Muscle of leg (tissue), 11 donors: ENCODE data around the gene HID1. TPM values are rescaled to one million over a fixed set of nuclear protein-coding genes. Genes with fewer than 3 reads are reported as not detected.
A peak's percentile ranks its signal among the peaks of the same experiment; 100 is the strongest.
"Not testable (repeated sequence)": the region's sequence is repeated elsewhere in the genome, so short reads cannot be mapped to it uniquely, and the experiment has no call there.

Experiments used
- DNase-seq: peaks from one replicate; pipeline ENCODE4 v3.0.0; 2013
- H3K27ac ChIP-seq: one replicate; pipeline ENCODE4 v1.5.1; 2013; ENCODE audit warnings: mild to moderate bottlenecking, low read length, control low read depth
- H3K27me3 ChIP-seq: one replicate; pipeline ENCODE4 v1.6.1; 2013; ENCODE audit warnings: low read length; ENCODE audit not compliant: control insufficient read depth, insufficient read depth
- H3K36me3 ChIP-seq: one replicate; pipeline ENCODE4 v1.6.1; 2013; ENCODE audit warnings: low read length; ENCODE audit not compliant: control insufficient read depth, insufficient read depth
- H3K4me1 ChIP-seq: one replicate; pipeline ENCODE4 v1.6.1; 2013; ENCODE audit warnings: low read length; ENCODE audit not compliant: control insufficient read depth, insufficient read depth
- H3K4me3 ChIP-seq: one replicate; pipeline ENCODE4 v1.5.1; 2013; ENCODE audit warnings: low read length, control low read depth
- H3K9me3 ChIP-seq: replicated peaks from 2 replicates; pipeline ENCODE4 v1.6.1; 2013; ENCODE audit warnings: low read depth, low read length; ENCODE audit not compliant: control insufficient read depth
- WGBS: methylation state at CpG from one replicate; pipeline ENCODE4 v1.1.5; 2013; ENCODE audit warnings: missing lambda C conversion rate; ENCODE audit not compliant: insufficient coverage; 5-methylcytosine and 5-hydroxymethylcytosine counted together
- polyA plus RNA-seq, 8 donors: library from polyadenylated mRNA; unstranded; fragments of 120-200 nt; gene quantifications; one replicate each; pipeline versions ENCODE4 v1.2.1 to v1.2.3, GENCODE V29; 2013; ENCODE audit warnings: inconsistent platforms in 1 of 8, low replicate concordance in 1 of 8; ENCODE audit not compliant: insufficient read length in 8 of 8, insufficient read depth in 1 of 8
- total RNA-seq: library from RNA; stranded (reverse); fragments of 120-200 nt; gene quantifications from one replicate; pipeline ENCODE4 v1.2.4, GENCODE V29; 2013

Gene HID1
- total and polyA plus RNA-seq, 9 donors, result 2.7 to 12.6 (median 6.8) TPM

DNA sequence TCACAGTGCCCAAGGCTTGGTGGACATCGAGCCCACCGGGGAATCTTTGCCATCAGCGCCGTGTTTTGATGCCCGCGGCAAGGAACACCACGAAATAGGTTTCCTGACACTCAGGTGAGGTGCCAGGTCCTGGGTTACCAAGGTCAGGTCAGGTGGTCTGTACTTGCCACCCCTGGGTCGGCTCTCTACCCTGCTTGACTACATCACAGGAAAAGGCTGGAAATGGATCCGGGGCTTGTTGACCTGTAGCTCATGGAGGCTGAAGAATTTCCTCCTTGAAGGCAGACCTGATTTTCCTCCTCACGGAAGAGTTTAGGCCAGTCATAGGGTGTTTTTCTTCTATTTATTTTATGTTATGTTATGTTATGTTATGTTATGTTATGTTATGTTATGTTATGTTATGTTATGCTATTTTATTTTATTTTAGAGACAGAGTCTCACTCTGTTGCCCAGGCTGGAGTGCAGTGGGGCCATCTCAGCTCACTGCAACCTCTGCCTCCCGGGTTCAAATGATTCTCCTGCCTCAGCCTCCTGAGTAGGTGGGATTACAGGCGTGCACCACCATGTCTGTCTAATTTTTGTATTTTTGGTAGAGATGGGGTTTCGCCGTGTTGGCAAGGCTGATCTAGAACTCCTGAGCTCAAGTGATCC lies 10.2 kb upstream of the HID1 start:
- peak overlapping the region; percentile 61 for H3K4me3 ChIP-seq
- WGBS, result 10% methylated on average over 8 of the region's 14 CpGs
- not testable (repeated sequence) for H3K36me3 ChIP-seq, H3K27me3 ChIP-seq, DNase-seq, H3K9me3 ChIP-seq
- H3K27ac ChIP-seq, result peak overlapping the region; percentile 91
- H3K4me1 ChIP-seq, result peaks cover 19% of the 10 kb centered on the region

DNA sequence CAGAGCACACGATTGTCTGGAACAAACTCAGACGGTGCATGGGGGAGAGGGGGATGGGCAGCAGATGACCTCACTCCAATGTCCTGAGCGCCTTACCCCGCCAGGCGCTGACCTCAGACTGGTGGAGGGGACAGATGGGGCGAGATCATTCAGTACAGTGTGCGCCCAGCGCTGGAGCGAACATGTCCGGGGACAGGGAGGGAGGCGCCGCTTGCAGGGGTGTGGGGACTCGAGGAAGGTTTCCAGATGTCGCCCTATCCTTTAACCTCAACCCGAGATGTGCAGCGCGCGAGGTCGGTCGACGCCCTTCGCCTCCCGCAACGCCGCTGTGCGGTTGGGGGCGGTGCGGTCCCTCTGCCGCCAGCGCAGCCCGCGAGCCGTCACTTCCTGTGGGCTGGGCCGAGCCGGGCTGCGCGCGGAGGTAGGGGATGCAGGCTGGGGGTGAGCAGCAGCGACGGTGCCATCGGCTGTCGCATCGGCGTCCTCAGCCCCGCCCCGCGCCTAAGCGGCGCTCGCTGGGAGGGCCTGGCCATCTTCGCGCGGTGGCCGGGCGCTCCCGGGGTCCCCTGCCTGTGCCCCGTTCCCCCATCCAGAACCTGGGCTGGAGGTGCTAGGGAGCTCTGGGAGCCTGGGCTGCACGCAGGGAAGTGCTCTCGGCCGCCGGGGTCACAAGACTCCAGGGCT lies 9.6 kb upstream of the HID1 start:
- Histone ChIP-seq H3K27me3 (peaks cover 5% of the 10 kb centered on the region), H3K4me1 (peaks cover 18% of the 10 kb centered on the region), H3K9me3 (no peaks in the 10 kb centered on the region), H3K4me3 (peak overlapping the region; percentile 61), H3K27ac (peak overlapping the region; percentile 91), H3K36me3 (no peaks in the 10 kb centered on the region)
- DNase-seq, result peak; percentile 80
- under 1% methylated on average over 54 of the region's 61 CpGs for WGBS

GRCh38 chr17:74981318-74981978 lies 8.9 kb upstream of the HID1 start:
- Histone ChIP-seq H3K4me3 (peak overlapping the region; percentile 61), H3K27me3 (peaks cover 7% of the 10 kb centered on the region), H3K27ac (peak overlapping the region; percentile 91), H3K36me3 (no peaks in the 10 kb centered on the region), H3K4me1 (peaks cover 15% of the 10 kb centered on the region), H3K9me3 (no peaks in the 10 kb centered on the region)
- 64% methylated on average over 12 of the region's 16 CpGs for WGBS
- DNase-seq, result no peak

DNA sequence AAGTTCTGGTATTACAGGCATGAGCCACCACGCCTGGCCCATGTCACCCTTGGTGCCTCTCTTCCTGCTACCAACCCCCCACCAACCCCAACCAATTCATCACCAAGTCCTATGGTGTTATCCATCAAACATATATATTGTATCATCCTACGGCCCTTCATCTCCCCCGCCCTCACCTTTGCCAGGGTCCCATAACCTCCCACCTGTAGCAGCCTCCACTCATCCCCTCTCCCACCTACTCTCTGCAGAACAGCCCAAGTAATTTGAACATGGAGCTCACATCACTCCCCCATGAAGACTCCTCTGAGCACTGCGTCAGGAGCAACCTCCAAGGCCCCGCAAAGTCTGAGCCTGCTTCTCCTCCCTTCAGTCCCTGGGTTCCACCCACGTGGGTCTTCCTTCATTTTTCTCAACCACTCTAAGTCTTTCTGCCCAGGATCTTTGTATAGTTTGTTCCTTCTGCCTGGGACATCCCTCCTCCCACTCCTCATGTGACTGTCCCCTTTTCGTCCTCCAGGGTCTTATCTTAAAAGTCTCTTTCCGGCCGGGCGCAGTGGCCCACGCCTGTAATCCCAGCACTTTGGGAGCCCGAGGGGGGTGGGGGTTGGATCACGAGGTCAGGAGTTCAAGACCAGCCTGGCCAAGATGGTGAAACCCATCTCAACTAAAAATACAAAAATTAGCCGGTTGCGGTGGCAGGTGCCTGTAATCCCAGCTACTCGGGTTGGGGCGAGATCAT lies 7.0 kb upstream of the HID1 start:
- no peak for DNase-seq
- H3K4me1 ChIP-seq, result peaks cover 15% of the 10 kb centered on the region
- H3K27ac ChIP-seq, result no peak overlapping the region
- H3K27me3 ChIP-seq, result peaks cover 16% of the 10 kb centered on the region
- no peaks in the 10 kb centered on the region for H3K36me3 ChIP-seq
- 74% methylated on average over 9 of the region's 17 CpGs for WGBS
- H3K9me3 ChIP-seq, result no peaks in the 10 kb centered on the region
- H3K4me3 ChIP-seq, result no peak overlapping the region

DNA sequence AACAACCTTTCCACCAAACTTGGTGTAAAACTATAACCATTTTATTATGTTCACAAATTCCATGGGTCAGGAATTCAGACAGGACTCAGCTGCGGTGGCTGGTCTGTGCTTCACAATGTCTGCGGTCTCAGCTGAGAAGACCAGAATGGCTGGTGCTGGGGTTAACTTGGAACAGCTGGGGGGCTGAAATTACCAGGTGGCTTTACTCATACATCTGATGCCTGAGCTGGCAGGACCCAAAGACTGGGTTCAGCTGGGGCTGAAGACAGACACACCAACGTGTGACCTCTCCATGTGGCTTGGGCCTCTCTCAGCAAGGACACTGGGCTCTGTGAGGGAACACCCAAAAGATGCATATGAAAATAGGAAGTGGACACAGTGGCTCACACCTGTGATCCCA lies 5.7 kb upstream of the HID1 start:
- peaks cover 30% of the 10 kb centered on the region for H3K27me3 ChIP-seq
- no peak for DNase-seq
- peaks cover 15% of the 10 kb centered on the region for H3K4me1 ChIP-seq
- H3K4me3 ChIP-seq, result no peak overlapping the region
- WGBS, result 60% methylated on average over 3 of the region's 3 CpGs
- no peaks in the 10 kb centered on the region for H3K36me3 ChIP-seq
- no peaks in the 10 kb centered on the region for H3K9me3 ChIP-seq
- H3K27ac ChIP-seq, result no peak overlapping the region

GRCh38 chr17:74977802-74978201 lies 5.2 kb upstream of the HID1 start:
- no peaks in the 10 kb centered on the region for H3K9me3 ChIP-seq
- WGBS, result no CpG with 5 or more reads among the region's 3 CpGs
- H3K27me3 ChIP-seq, result peaks cover 34% of the 10 kb centered on the region
- DNase-seq, result no peak
- no peak overlapping the region for H3K4me3 ChIP-seq
- H3K36me3 ChIP-seq, result no peaks in the 10 kb centered on the region
- peaks cover 18% of the 10 kb centered on the region for H3K4me1 ChIP-seq
- H3K27ac ChIP-seq, result no peak overlapping the region

DNA sequence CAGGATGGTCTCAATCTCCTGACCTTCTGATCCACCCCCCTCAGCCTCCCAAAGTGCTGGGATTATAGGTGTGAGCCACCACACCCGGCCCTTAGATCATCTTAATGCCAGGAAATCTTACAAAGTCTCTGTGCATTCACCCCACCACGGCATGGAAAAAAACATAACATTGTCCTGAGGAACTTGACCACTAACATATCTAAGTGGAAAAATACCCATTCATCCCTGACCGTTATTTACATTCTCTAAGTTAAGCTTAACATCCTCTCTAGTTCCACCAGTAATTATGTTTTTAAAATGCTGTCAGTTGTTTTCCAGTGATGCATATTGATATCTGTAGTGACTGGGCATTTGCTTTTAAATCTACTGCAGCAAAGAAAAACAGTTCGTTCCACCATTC lies 3.4 kb upstream of the HID1 start:
- no peaks in the 10 kb centered on the region for H3K9me3 ChIP-seq
- H3K36me3 ChIP-seq, result no peaks in the 10 kb centered on the region
- peaks cover 14% of the 10 kb centered on the region for H3K4me1 ChIP-seq
- DNase-seq, result no peak
- WGBS, result 80% methylated on average over 1 of the region's 4 CpGs
- H3K27ac ChIP-seq, result no peak overlapping the region
- peaks cover 51% of the 10 kb centered on the region for H3K27me3 ChIP-seq
- H3K4me3 ChIP-seq, result no peak overlapping the region

DNA sequence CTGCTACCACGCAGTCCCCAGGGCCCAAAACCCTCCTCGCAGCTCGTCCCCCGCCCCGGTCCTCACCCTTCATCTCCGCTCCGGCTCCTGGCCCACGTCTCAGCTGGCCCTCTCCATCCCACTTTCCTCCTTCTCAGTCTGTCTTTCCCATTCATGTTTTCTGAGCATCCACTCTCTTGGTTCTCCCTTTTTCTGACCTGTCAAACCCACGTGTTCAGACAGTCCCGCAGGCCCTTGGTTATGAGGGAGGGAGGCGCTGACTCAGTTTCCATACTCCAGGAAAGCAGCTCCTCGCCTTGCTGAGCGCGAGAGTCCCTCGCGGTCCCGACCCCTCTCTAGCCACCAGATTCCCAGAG lies 392 bp upstream of the HID1 start:
- peaks cover 14% of the 10 kb centered on the region for H3K4me1 ChIP-seq
- H3K4me3 ChIP-seq, result no peak overlapping the region
- no peaks in the 10 kb centered on the region for H3K9me3 ChIP-seq
- H3K27me3 ChIP-seq, result peaks cover 47% of the 10 kb centered on the region
- H3K36me3 ChIP-seq, result no peaks in the 10 kb centered on the region
- WGBS, result 2% methylated on average over 8 of the region's 17 CpGs
- no peak for DNase-seq
- no peak overlapping the region for H3K27ac ChIP-seq

GRCh38 chr17:74971842-74972106 lies 785 bp downstream of the HID1 start:
- no peak for DNase-seq
- Histone ChIP-seq H3K27ac (peak overlapping the region; percentile 1), H3K27me3 (peaks cover 45% of the 10 kb centered on the region)

More at GRCh38 chr17:74971842-74972106, 785 bp downstream of the HID1 start:
- no peaks in the 10 kb centered on the region for H3K36me3 ChIP-seq
- WGBS, result 12% methylated on average over 9 of the region's 9 CpGs
- peaks cover 14% of the 10 kb centered on the region for H3K4me1 ChIP-seq
- H3K9me3 ChIP-seq, result no peaks in the 10 kb centered on the region
- peak overlapping the region; percentile 45 for H3K4me3 ChIP-seq
